Heart left ventricle (tissue), 13 donors: ENCODE results near the gene SYNCRIP.

Source experiments
- POLR2A ChIP-seq, 2 donors: fragments of 450-650 bp; IDR thresholded peaks; one replicate each; pipeline ENCODE4 v1.6.1; 2017; ENCODE audit warnings: antibody characterized with exemption in 2 of 2, mild to moderate bottlenecking in 2 of 2, moderate library complexity in 2 of 2
- TF ChIP-seq, protein P1 (sequence below), 12 donors: fragments of 200-600 bp; sonication (generic) in 4 of 12; IDR thresholded peaks; one replicate each; pipeline versions ENCODE4 v1.5.0 to v1.8.0; 2018 to 2022; ENCODE audit warnings: antibody characterized with exemption in 12 of 12, mild to moderate bottlenecking in 5 of 12
- donor health status: ischemic (EF 13 %, LVEDD 7.1; RV severe dilation, severe dysfunction).
- donor health status: DM: no; HTN: yes; CAD: no.
- donor health status: DM: no; HTN: no; CAD: no.
- donor health status: ischemic (EF 25% LVEDD 6.9; RV normal size, moderate dysfunction).
- donor health status: ischemic (EF 25% LVEDD 5.7; RV mildly dilated, moderate dysfunction).
- donor health status: ischemic (EF 35%, LVEDD 5.7; RV mildly dilated, moderate dysfunction).
- donor health status: nonischemic (EF 11% LVEDD 7.7; RV severe dilation, severe dysfunction).
- donor health status: DM: yes; HTN: yes; CAD: no.
- donor health status: PGD.
- donor health status: ischemic (EF 29% LVEDD 5.4; RV normal size, mild dysfunction).
- donor health status: nonischemic (EF 23%, LVEDD 6.1; RV moderate dilation, normal function).

DNA sequence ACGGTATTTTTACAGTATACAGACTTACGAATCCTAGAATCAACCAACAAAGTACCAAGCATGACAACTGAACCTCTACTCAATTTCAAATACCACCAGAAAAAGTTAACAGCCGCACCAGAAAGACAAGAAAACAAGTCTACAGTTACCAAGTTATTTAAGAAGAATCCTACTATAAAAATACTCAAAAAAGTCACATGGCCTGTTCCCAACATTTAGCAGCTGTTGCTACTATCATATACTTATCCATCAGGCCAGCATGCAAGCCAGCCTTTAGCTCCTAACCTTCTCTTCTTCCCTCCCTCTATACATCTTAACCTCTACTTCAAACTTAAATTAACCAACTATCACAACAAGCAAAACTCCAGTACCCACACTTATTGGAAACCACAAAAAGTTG lies 1.9 kb downstream of the SYNCRIP start:
- TF ChIP-seq POLR2A (IDR thresholded peaks at IDR 0.05), result no peak
- TF ChIP-seq, protein P1, sequence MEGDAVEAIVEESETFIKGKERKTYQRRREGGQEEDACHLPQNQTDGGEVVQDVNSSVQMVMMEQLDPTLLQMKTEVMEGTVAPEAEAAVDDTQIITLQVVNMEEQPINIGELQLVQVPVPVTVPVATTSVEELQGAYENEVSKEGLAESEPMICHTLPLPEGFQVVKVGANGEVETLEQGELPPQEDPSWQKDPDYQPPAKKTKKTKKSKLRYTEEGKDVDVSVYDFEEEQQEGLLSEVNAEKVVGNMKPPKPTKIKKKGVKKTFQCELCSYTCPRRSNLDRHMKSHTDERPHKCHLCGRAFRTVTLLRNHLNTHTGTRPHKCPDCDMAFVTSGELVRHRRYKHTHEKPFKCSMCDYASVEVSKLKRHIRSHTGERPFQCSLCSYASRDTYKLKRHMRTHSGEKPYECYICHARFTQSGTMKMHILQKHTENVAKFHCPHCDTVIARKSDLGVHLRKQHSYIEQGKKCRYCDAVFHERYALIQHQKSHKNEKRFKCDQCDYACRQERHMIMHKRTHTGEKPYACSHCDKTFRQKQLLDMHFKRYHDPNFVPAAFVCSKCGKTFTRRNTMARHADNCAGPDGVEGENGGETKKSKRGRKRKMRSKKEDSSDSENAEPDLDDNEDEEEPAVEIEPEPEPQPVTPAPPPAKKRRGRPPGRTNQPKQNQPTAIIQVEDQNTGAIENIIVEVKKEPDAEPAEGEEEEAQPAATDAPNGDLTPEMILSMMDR (IDR thresholded peaks at IDR 0.05), result no peak
